K562 (cell line): Measurements from ENCODE around the gene RERE.

ENCODE experiments used
- AFF4 ChIP-seq: sonication (generic); formaldehyde crosslinking; IDR thresholded peaks from 2 replicates; pipeline ENCODE4 v1.8.0; 2023; ENCODE audit warnings: mild to moderate bottlenecking, missing genetic modification reagents
- CHD4 ChIP-seq: fragments of 200-600 bp; sonication (generic); IDR thresholded peaks from 3 replicates; pipeline ENCODE4 v1.6.1; 2012; ENCODE audit warnings: low read depth, mild to moderate bottlenecking, mixed read lengths, low read length, inconsistent platforms; ENCODE audit not compliant: insufficient read depth, insufficient replicate concordance, poor library complexity, severe bottlenecking
- EZH2 ChIP-seq: IDR thresholded peaks from 2 replicates; pipeline ENCODE4 v1.6.1; 2012; ENCODE audit warnings: low read depth, mild to moderate bottlenecking, inconsistent platforms, low read length, borderline replicate concordance
- FOS ChIP-seq: IDR thresholded peaks from 3 replicates; pipeline ENCODE4 v1.6.1; 2011; ENCODE audit not compliant: insufficient read length; ENCODE audit errors: extremely low read depth
- SPI1 ChIP-seq: IDR thresholded peaks from 2 replicates; pipeline ENCODE4 v1.6.1; 2011; ENCODE audit warnings: low read depth, low read length, control low read depth, borderline replicate concordance
- TAF1 ChIP-seq: IDR thresholded peaks from 2 replicates; pipeline ENCODE4 v1.6.1; 2011; ENCODE audit warnings: mild to moderate bottlenecking, low read length, moderate library complexity; ENCODE audit not compliant: insufficient read depth, control insufficient read depth, severe bottlenecking; ENCODE audit errors: extremely low read depth
- YY1 ChIP-seq, 3 experiments: IDR thresholded peaks; 2 replicates each; pipeline ENCODE4 v1.6.1; 2011; ENCODE audit warnings: low read length in 2 of 3, mild to moderate bottlenecking in 2 of 3, moderate library complexity in 2 of 3, borderline replicate concordance in 1 of 3, control low read depth in 1 of 3, low read depth in 1 of 3; ENCODE audit not compliant: insufficient read depth in 3 of 3, insufficient replicate concordance in 2 of 3, control insufficient read depth in 1 of 3, insufficient read length in 1 of 3; ENCODE audit errors: extremely low read depth in 1 of 3
- ZBTB43 ChIP-seq: sonication (generic); formaldehyde crosslinking; IDR thresholded peaks from 2 replicates; pipeline ENCODE4 v1.8.0; 2023; ENCODE audit warnings: mild to moderate bottlenecking, missing genetic modification reagents
- ZC3H11A ChIP-seq: IDR thresholded peaks from 2 replicates; pipeline ENCODE4 v1.6.1; 2012; ENCODE audit warnings: low read depth, low read length, improper control_type of control experiment
- ZNF224 ChIP-seq: sonication (generic); formaldehyde crosslinking; IDR thresholded peaks from 2 replicates; pipeline ENCODE4 v1.8.0; 2022; ENCODE audit warnings: mild to moderate bottlenecking, missing genetic modification reagents
- TF ChIP-seq, protein P1 (sequence below), 3 experiments: IDR thresholded peaks in 2 of 3; conservative IDR thresholded peaks in 1 of 3; 2 replicates each; pipeline ENCODE4 v1.5.1; 2011 to 2012; ENCODE audit warnings: low read length in 3 of 3, mild to moderate bottlenecking in 3 of 3, control low read depth in 2 of 3, improper control_type of control experiment in 1 of 3, inconsistent platforms in 1 of 3, low read depth in 1 of 3, mixed read lengths in 1 of 3, moderate library complexity in 1 of 3; ENCODE audit not compliant: insufficient read depth in 2 of 3
- TF ChIP-seq, protein P2 (sequence below): sonication (generic); formaldehyde crosslinking; IDR thresholded peaks from 2 replicates; pipeline ENCODE4 v1.8.0; 2022; ENCODE audit warnings: mild to moderate bottlenecking, missing genetic modification reagents

GRCh38 chr1:8727809-8728213 lies 89.6 kb downstream of the RERE start:
- TF ChIP-seq CHD4 (no peak), ZNF224 (CRISPR knock-in tag) (no peak), AFF4 (CRISPR knock-in tag) (no peak), ZBTB43 (CRISPR knock-in tag) (no peak), ZC3H11A (no peak), EZH2 (no peak), YY1 (IDR thresholded peaks at IDR 0.05; ENCODE audit: borderline replicate concordance in 1 of 3, control insufficient read depth in 1 of 3, extremely low read depth in 1 of 3, insufficient read depth in 3 of 3, insufficient read length in 1 of 3, insufficient replicate concordance in 2 of 3, low read depth in 1 of 3, low read length in 2 of 3) (no peak), TAF1 (no peak), FOS (no peak), SPI1 (no peak)
- TF ChIP-seq, protein P1, sequence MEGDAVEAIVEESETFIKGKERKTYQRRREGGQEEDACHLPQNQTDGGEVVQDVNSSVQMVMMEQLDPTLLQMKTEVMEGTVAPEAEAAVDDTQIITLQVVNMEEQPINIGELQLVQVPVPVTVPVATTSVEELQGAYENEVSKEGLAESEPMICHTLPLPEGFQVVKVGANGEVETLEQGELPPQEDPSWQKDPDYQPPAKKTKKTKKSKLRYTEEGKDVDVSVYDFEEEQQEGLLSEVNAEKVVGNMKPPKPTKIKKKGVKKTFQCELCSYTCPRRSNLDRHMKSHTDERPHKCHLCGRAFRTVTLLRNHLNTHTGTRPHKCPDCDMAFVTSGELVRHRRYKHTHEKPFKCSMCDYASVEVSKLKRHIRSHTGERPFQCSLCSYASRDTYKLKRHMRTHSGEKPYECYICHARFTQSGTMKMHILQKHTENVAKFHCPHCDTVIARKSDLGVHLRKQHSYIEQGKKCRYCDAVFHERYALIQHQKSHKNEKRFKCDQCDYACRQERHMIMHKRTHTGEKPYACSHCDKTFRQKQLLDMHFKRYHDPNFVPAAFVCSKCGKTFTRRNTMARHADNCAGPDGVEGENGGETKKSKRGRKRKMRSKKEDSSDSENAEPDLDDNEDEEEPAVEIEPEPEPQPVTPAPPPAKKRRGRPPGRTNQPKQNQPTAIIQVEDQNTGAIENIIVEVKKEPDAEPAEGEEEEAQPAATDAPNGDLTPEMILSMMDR (IDR thresholded peaks at IDR 0.05 in 2 of 3, conservative IDR thresholded peaks at IDR 0.05 in 1 of 3; ENCODE audit: insufficient read depth in 2 of 3, low read depth in 1 of 3, low read length in 3 of 3) = no peak
- TF ChIP-seq, protein P2, sequence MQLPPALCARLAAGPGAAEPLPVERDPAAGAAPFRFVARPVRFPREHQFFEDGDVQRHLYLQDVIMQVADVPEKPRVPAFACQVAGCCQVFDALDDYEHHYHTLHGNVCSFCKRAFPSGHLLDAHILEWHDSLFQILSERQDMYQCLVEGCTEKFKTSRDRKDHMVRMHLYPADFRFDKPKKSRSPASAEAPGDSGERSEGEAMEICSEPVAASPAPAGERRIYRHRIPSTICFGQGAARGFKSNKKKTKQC (CRISPR knock-in tag) = no peak
